Measurements from ENCODE around the gene JAZF1.

JAZF1 gene

GRCh38 chr7:28180364-28181147, at the start of gene JAZF1:
Gene JAZF1, minus strand, starts transcription at chr7:28180795.
- DNase-seq (ENCODE audit: low read depth, low spot score), result no peak
- peak within 1 kb of the TSS; percentile 16 for H3K27ac ChIP-seq

- H3K27ac ChIP-seq, result no peak overlapping the region
- DNase-seq (ENCODE audit: low read depth, low spot score), result no peak
These were observed 49.7 kb upstream of the JAZF1 start for GRCh38 chr7:28230261-28230660.

GRCh38 chr7:28228396-28228795, 47.8 kb upstream of the JAZF1 start:
- H3K27ac ChIP-seq, result no peak overlapping the region
- DNase-seq (ENCODE audit: low read depth, low spot score), result no peak

- no peak for DNase-seq (ENCODE audit: low read depth, low spot score)
- H3K27ac ChIP-seq, result no peak overlapping the region
These were observed 45.4 kb upstream of the JAZF1 start for GRCh38 chr7:28226003-28226402.

- DNase-seq (ENCODE audit: low read depth, low spot score), result no peak
- H3K27ac ChIP-seq, result no peak overlapping the region
These were observed 45.0 kb upstream of the JAZF1 start for GRCh38 chr7:28225576-28225975.

GRCh38 chr7:28224675-28225074, 44.1 kb upstream of the JAZF1 start:
- no peak for DNase-seq (ENCODE audit: low read depth, low spot score)
- no peak overlapping the region for H3K27ac ChIP-seq

GRCh38 chr7:28224172-28224571, 43.6 kb upstream of the JAZF1 start:
- DNase-seq (ENCODE audit: low read depth, low spot score), result no peak
- no peak overlapping the region for H3K27ac ChIP-seq

GRCh38 chr7:28222636-28223035, 42.0 kb upstream of the JAZF1 start:
- H3K27ac ChIP-seq, result no peak overlapping the region
- DNase-seq (ENCODE audit: low read depth, low spot score), result no peak

- no peak for DNase-seq (ENCODE audit: low read depth, low spot score)
- H3K27ac ChIP-seq, result no peak overlapping the region
These were observed 39.2 kb upstream of the JAZF1 start for GRCh38 chr7:28219793-28220192.

GRCh38 chr7:28217143-28217542, 36.5 kb upstream of the JAZF1 start:
- H3K27ac ChIP-seq, result no peak overlapping the region

GRCh38 chr7:28211006-28211405, 30.4 kb upstream of the JAZF1 start:
- no peak for DNase-seq (ENCODE audit: low read depth, low spot score)
- no peak overlapping the region for H3K27ac ChIP-seq

More at GRCh38 chr7:28217143-28217542, 36.5 kb upstream of the JAZF1 start:
- DNase-seq (ENCODE audit: low read depth, low spot score), result no peak

- no peak overlapping the region for H3K27ac ChIP-seq
- no peak for DNase-seq (ENCODE audit: low read depth, low spot score)
These were observed 27.9 kb upstream of the JAZF1 start for GRCh38 chr7:28208506-28208905.

GRCh38 chr7:28207486-28208158, 27.0 kb upstream of the JAZF1 start:
- H3K27ac ChIP-seq, result no peak overlapping the region
- no peak for DNase-seq (ENCODE audit: low read depth, low spot score)

- H3K27ac ChIP-seq, result no peak overlapping the region
- DNase-seq (ENCODE audit: low read depth, low spot score), result no peak
These were observed 24.9 kb upstream of the JAZF1 start for GRCh38 chr7:28205506-28205905.

- H3K27ac ChIP-seq, result no peak overlapping the region
- no peak for DNase-seq (ENCODE audit: low read depth, low spot score)
These were observed 23.1 kb upstream of the JAZF1 start for GRCh38 chr7:28203508-28204240.

- no peak overlapping the region for H3K27ac ChIP-seq
- DNase-seq (ENCODE audit: low read depth, low spot score), result no peak
These were observed 21.6 kb upstream of the JAZF1 start for GRCh38 chr7:28202222-28202621.

- no peak for DNase-seq (ENCODE audit: low read depth, low spot score)
- H3K27ac ChIP-seq, result no peak overlapping the region
These were observed 20.5 kb upstream of the JAZF1 start for GRCh38 chr7:28201131-28201530.

GRCh38 chr7:28200598-28200997, 20.0 kb upstream of the JAZF1 start:
- DNase-seq (ENCODE audit: low read depth, low spot score), result no peak
- no peak overlapping the region for H3K27ac ChIP-seq

- no peak for DNase-seq (ENCODE audit: low read depth, low spot score)
- H3K27ac ChIP-seq, result no peak overlapping the region
These were observed 18.5 kb upstream of the JAZF1 start for GRCh38 chr7:28199021-28199510.

GRCh38 chr7:28195910-28196620, 15.5 kb upstream of the JAZF1 start:
- no peak for DNase-seq (ENCODE audit: low read depth, low spot score)
- no peak overlapping the region for H3K27ac ChIP-seq
